Measurements from ENCODE around the gene CFAP77.

CFAP77 gene

GRCh38 chr9:132413926-132414325, 3.9 kb downstream of the CFAP77 start:
- in situ Hi-C loops (cut with HindIII; ENCODE audit: low sequenced_read_pairs): no loop called here
- H3K4me3 ChIP-seq (ENCODE audit: low read depth, low read length): no peak overlapping the region
- TF ChIP-seq, protein P1, sequence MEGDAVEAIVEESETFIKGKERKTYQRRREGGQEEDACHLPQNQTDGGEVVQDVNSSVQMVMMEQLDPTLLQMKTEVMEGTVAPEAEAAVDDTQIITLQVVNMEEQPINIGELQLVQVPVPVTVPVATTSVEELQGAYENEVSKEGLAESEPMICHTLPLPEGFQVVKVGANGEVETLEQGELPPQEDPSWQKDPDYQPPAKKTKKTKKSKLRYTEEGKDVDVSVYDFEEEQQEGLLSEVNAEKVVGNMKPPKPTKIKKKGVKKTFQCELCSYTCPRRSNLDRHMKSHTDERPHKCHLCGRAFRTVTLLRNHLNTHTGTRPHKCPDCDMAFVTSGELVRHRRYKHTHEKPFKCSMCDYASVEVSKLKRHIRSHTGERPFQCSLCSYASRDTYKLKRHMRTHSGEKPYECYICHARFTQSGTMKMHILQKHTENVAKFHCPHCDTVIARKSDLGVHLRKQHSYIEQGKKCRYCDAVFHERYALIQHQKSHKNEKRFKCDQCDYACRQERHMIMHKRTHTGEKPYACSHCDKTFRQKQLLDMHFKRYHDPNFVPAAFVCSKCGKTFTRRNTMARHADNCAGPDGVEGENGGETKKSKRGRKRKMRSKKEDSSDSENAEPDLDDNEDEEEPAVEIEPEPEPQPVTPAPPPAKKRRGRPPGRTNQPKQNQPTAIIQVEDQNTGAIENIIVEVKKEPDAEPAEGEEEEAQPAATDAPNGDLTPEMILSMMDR (IDR thresholded peaks at IDR 0.05; ENCODE audit: low read depth, low read length, missing control alignments): no peak
- DNase-seq (ENCODE audit: low read depth): no peak

- TF ChIP-seq, protein P1 (IDR thresholded peaks at IDR 0.05; ENCODE audit: low read depth, low read length, missing control alignments): no peak
- no peak overlapping the region for H3K4me3 ChIP-seq (ENCODE audit: low read depth, low read length)
- DNase-seq (ENCODE audit: low read depth): no peak
- in situ Hi-C loops (cut with HindIII; ENCODE audit: low sequenced_read_pairs): no loop called here
These were observed 4.7 kb downstream of the CFAP77 start for GRCh38 chr9:132414731-132415130.

GRCh38 chr9:132415181-132415580, 5.2 kb downstream of the CFAP77 start:
- no peak overlapping the region for H3K4me3 ChIP-seq (ENCODE audit: low read depth, low read length)
- TF ChIP-seq, protein P1 (IDR thresholded peaks at IDR 0.05; ENCODE audit: low read depth, low read length, missing control alignments): no peak
- no peak for DNase-seq (ENCODE audit: low read depth)
- in situ Hi-C loops (cut with HindIII; ENCODE audit: low sequenced_read_pairs): no loop called here

DNA sequence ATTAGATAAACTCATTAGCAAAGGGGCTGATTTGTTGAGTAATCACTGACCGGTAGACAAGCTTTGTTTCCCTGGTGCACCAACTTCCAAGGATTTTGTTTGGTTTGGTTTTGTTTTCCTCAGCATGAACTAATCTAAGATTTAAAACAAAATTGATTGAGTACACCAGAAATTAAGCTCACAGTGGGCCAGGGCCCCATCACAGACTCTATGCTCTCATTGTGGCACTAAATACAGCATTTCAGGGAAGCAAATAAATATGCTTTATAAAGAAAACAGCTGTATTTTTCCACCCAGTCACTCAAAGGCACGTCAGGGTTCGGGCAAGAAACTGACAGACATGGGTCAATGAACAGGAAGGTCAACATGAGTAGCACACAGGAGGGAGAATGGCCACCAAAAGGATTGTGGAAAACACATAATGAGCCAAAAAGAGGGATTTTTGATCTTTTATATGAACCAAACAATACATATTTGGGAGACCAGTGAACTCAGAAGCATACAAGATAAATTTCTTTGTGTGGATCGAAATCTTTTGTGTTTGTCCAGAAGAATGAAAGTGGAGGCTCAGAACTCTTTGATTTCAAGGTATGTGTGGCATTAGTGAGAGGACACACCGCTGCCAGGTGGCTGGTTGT, 8.8 kb downstream of the CFAP77 start:
- in situ Hi-C loops (cut with HindIII; ENCODE audit: low sequenced_read_pairs): no loop called here
- no peak for DNase-seq (ENCODE audit: low read depth)
- TF ChIP-seq, protein P1 (IDR thresholded peaks at IDR 0.05; ENCODE audit: low read depth, low read length, missing control alignments): no peak
- no peak overlapping the region for H3K4me3 ChIP-seq (ENCODE audit: low read depth, low read length)

GRCh38 chr9:132422574-132422973, 12.6 kb downstream of the CFAP77 start:
- no peak overlapping the region for H3K4me3 ChIP-seq (ENCODE audit: low read depth, low read length)
- DNase-seq (ENCODE audit: low read depth): no peak
- in situ Hi-C loops (cut with HindIII; ENCODE audit: low sequenced_read_pairs): no loop called here
- TF ChIP-seq, protein P1 (IDR thresholded peaks at IDR 0.05; ENCODE audit: low read depth, low read length, missing control alignments): no peak

DNA sequence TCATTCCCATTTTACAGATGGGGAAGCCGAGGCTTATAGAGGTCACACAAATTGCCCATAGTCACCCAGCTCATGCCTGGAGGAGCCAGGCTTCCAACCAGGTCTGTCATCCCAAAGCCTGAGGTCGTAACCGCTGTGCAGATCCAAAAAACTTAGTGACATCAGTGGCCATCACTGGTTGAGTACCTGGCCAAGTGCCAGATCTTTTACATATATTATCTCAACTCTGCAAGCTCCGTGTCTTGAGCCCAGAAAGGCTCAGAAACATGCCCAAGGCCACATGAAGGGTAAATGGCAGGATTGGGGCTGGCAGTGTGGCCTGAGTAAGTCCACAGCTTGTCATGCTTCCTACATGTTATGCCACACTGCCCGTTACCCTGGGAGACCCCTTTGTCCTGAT, 13.5 kb downstream of the CFAP77 start:
- no peak for DNase-seq (ENCODE audit: low read depth)
- in situ Hi-C loops (cut with HindIII; ENCODE audit: low sequenced_read_pairs): no loop called here
- TF ChIP-seq, protein P1 (IDR thresholded peaks at IDR 0.05; ENCODE audit: low read depth, low read length, missing control alignments): no peak
- no peak overlapping the region for H3K4me3 ChIP-seq (ENCODE audit: low read depth, low read length)

Measured in astrocyte of the cerebellum (primary cell).